Esophagus squamous epithelium (tissue), 5 donors: ENCODE measurements around the gene CLDN7. TPM values are rescaled to one million over a fixed set of nuclear protein-coding genes. Genes with fewer than 3 reads are reported as not detected.
"Not testable (repeated sequence)": the region's sequence is repeated elsewhere in the genome, so short reads cannot be mapped to it uniquely, and the experiment has no call there.

Experiments
- DNase-seq: peaks from one replicate; lab custom pipeline; 2025; lab: John Stamatoyannopoulos, UW
- H3K27ac ChIP-seq, 4 donors: fragments of 200-600 bp; sonication (generic); one replicate each; pipeline ENCODE4 v1.5.1; 2016 to 2019; ENCODE audit warnings: mild to moderate bottlenecking in 1 of 4
- H3K27me3 ChIP-seq, 4 donors: fragments of 200-600 bp; sonication (generic); 1 replicate in 3 of 4; 2 replicates in 1 of 4; pipeline versions ENCODE4 v1.5.1 to v1.6.0; 2017 to 2021; ENCODE audit warnings: antibody characterized with exemption in 1 of 4
- H3K36me3 ChIP-seq, 3 donors: fragments of 200-600 bp; sonication (generic); one replicate each; pipeline ENCODE4 v1.5.1; 2016 to 2019
- H3K4me1 ChIP-seq, 3 donors: fragments of 200-600 bp; sonication (generic); one replicate each; pipeline ENCODE4 v1.5.1; 2017 to 2019
- H3K4me3 ChIP-seq, 4 donors: fragments of 200-600 bp; sonication (generic); 1 replicate in 3 of 4; 2 replicates in 1 of 4; pipeline ENCODE4 v1.5.1; 2016 to 2019; ENCODE audit warnings: mild to moderate bottlenecking in 2 of 4, moderate library complexity in 1 of 4
- H3K9me3 ChIP-seq, 3 donors: fragments of 200-600 bp; sonication (generic); one replicate each; pipeline ENCODE4 v1.5.1; 2016 to 2019
- CTCF ChIP-seq, 6 experiments: fragments of 450-650 bp in 4 of 6; fragments of 200-600 bp in 2 of 6; sonication (generic) in 2 of 6; IDR thresholded peaks; one replicate each; pipeline ENCODE4 v1.5.1; 2016 to 2019; ENCODE audit warnings: antibody characterized with exemption in 6 of 6, mild to moderate bottlenecking in 4 of 6, moderate library complexity in 4 of 6
- POLR2A ChIP-seq, 4 donors: fragments of 450-650 bp; IDR thresholded peaks; one replicate each; pipeline ENCODE4 v1.6.1; 2017; ENCODE audit warnings: antibody characterized with exemption in 4 of 4, mild to moderate bottlenecking in 4 of 4, moderate library complexity in 3 of 4
- WGBS, 2 donors: methylation state at CpG; one replicate each; pipeline ENCODE4 v1.1.5; 2018; 5-methylcytosine and 5-hydroxymethylcytosine counted together
- intact Hi-C: fragments of 100-400 bp; cut with DNase I; formaldehyde crosslinking; loops from one replicate; pipeline ENCODE4 v1.15.0; 2022
- total RNA-seq, 4 donors: library from RNA; depleted of rRNA; stranded (reverse); fragments of >200 nt; gene quantifications; one replicate each; pipeline ENCODE4 v1.1.0, GENCODE V29; 2016
- donor health status: DM: yes; HTN: yes; CAD: no.

CLDN7 gene
- total RNA-seq, 4 donors from 2014 or later = 172 to 411 (median 208) TPM

- Histone ChIP-seq H3K27ac (peak overlapping the region in 1 of 4 donors; percentile 23), H3K4me3 (no peak overlapping the region), H3K4me1 (peaks cover 27 to 61% (median 37%) of the 10 kb centered on the region in 3 donors), H3K27me3 (no peaks in the 10 kb centered on the region), H3K9me3 (no peaks in the 10 kb centered on the region), H3K36me3 (peaks cover 25 to 40% (median 28%) of the 10 kb centered on the region in 3 donors)
- DNase-seq = no peak
- WGBS, 2 donors = 64 to 76% methylated on average over 3 to 4 of the region's 4 CpGs
- intact Hi-C loops = no loop called here
- TF ChIP-seq POLR2A (IDR thresholded peaks at IDR 0.05) = no peak
- no peak for TF ChIP-seq CTCF (IDR thresholded peaks at IDR 0.05)
Measured at GRCh38 chr17:7248796-7249195, 13.5 kb downstream of the CLDN7 start.

DNA sequence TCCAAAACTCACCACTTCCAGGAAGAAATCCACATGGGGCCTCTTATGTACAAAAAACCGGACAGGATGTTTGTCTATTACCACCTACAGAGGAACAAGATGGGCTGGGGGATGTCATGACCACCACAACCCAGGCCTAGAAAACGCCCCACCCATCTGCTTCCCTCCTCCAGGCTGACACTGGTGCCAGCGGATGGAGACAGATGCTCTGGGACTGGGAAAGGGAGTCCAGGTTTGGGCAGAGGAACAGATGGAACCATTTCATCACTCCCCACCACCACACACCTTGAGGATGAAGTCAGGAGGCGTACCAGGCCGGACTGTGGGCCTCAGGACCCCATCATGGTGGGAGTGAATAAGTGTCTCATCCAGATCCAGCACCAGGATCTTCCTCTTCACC is 15.5 kb downstream of the CLDN7 start:
- 96 to 100% methylated on average over 3 to 4 of the region's 5 CpGs for WGBS, 2 donors
- TF ChIP-seq POLR2A (IDR thresholded peaks at IDR 0.05) = no peak
- no peak for TF ChIP-seq CTCF (IDR thresholded peaks at IDR 0.05)

GRCh38 chr17:7243838-7244237 is 18.4 kb downstream of the CLDN7 start:
- Histone ChIP-seq H3K36me3 (peaks cover 31 to 55% (median 35%) of the 10 kb centered on the region in 3 donors), H3K4me1 (peaks cover 19 to 55% (median 36%) of the 10 kb centered on the region in 3 donors), H3K27ac (peak overlapping the region; percentile 97 to 100 (median 99))
- DNase-seq, intact Hi-C loops, H3K9me3 ChIP-seq, H3K27me3 ChIP-seq, H3K4me3 ChIP-seq: not testable (repeated sequence)
- WGBS, 2 donors = 67% methylated on average over 3 of the region's 10 CpGs

More for the DNA sequence above, 15.5 kb downstream of the CLDN7 start:
- Histone ChIP-seq H3K36me3 (peaks cover 25 to 41% (median 31%) of the 10 kb centered on the region in 3 donors), H3K9me3 (no peaks in the 10 kb centered on the region), H3K27ac (peak overlapping the region in 3 of 4 donors; percentile 18 to 25 (median 22)), H3K27me3 (no peaks in the 10 kb centered on the region), H3K4me3 (no peak overlapping the region), H3K4me1 (peaks cover 18 to 55% (median 36%) of the 10 kb centered on the region in 3 donors)
- intact Hi-C loops = no loop called here
- DNase-seq = no peak

- H3K4me1 ChIP-seq = peaks cover 18 to 50% (median 32%) of the 10 kb centered on the region in 3 donors
- peak overlapping the region; percentile 76 to 99 (median 92) for H3K4me3 ChIP-seq
- H3K27me3 ChIP-seq = no peaks in the 10 kb centered on the region
- DNase-seq = no peak
- peaks cover 31 to 55% (median 35%) of the 10 kb centered on the region in 3 donors for H3K36me3 ChIP-seq
- H3K27ac ChIP-seq = peak overlapping the region; percentile 97 to 100 (median 99)
- no peaks in the 10 kb centered on the region for H3K9me3 ChIP-seq
- 39 to 48% methylated on average over 2 of the region's 2 CpGs for WGBS, 2 donors
- TF ChIP-seq POLR2A (IDR thresholded peaks at IDR 0.05) (no peak), CTCF (IDR thresholded peaks at IDR 0.05) (no peak)
- intact Hi-C loops = no loop called here
Measured at GRCh38 chr17:7243453-7243729, 18.9 kb downstream of the CLDN7 start.

DNA sequence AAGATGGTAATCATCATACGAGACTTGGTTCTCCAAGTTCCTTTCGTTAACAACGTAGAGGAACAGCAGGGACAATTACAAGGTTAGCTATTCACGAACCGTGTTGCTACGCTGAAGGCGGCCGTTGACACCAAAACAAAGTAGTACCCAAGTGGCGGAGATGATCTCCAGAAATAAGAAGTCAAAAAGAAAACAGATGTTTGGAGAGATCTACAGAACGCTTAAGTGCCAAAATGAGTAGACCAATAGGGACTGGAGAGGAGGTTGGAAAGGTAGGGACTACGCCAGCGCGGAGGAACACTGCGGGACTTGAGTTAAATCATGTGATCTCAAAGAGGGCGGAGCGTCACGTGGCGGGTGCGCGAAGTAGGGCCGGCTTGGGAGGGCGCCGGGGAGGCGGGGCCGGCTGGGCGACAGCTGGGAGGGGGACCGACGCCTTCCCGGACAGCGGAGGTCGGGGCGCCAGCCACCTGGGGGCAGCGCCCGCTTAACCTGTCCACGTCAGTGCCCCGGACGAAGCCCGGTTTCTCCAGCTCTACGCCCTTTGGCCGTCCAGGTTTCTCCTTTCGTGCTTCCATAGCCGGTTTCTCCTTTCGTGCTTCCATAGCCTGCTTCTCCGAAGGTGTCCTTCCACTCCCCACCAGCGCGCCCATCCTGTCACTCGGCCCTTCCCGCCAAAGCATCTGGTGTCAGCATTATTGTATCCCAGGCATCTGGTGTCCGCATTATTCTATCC is 19.4 kb downstream of the CLDN7 start:
- intact Hi-C loops = no loop called here
- Histone ChIP-seq H3K27ac (peak overlapping the region; percentile 97 to 100 (median 99)), H3K36me3 (peaks cover 31 to 55% (median 35%) of the 10 kb centered on the region in 3 donors), H3K9me3 (no peaks in the 10 kb centered on the region), H3K4me3 (peak overlapping the region; percentile 76 to 99 (median 92)), H3K4me1 (peaks cover 18 to 45% (median 32%) of the 10 kb centered on the region in 3 donors), H3K27me3 (no peaks in the 10 kb centered on the region)
- peak; percentile 77 for DNase-seq
- WGBS, 2 donors = 2 to 3% methylated on average over 31 to 36 of the region's 49 CpGs
- peak in 3 of 4 donors; percentile 27 to 68 (median 35) for TF ChIP-seq POLR2A (IDR thresholded peaks at IDR 0.05)
- peak in 3 of 6 experiments; percentile 4 to 13 (median 8) for TF ChIP-seq CTCF (IDR thresholded peaks at IDR 0.05)
